ENCODE data around the gene ELOF1.
A peak's percentile ranks its signal among the peaks of the same experiment; 100 is the strongest.

DNA sequence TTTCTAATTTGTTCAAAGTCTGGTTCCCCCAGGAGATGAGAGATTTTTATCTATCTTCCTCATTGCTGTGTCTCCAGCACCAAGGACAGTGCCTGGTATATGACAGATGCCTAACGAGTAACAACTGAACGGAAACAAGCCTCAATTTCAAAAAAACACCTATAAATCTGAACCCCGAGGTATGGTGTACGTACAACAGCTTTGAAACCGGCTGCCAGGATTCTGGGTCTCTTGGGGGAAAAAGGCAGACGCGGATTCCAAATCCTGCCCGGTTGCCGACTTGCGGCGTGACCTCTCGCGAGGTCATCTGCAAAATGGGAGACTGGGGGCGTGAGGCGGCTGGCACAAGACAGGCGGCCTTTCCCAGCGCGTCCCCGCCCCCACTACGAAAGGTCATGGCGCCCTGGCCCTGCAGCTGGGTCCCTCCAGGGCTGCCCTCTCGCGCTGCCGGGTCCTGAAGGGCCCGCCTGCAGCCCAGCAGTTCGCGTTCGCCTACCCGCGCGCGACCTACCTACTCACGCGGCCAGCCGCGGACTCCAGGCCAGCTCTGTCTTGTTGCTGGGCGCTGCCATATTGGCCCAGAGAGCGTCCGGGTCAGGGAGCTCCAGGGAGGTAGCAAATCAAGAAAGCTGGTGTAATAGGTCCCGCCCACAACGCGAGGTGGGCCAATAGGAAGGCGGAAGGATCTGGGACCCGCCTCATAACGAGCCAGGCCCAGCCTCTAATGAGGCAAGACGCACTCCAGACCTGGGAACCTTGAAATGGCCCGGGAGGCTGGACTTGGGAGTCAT, 30.3 kb downstream of the ELOF1 start, which contains the start of gene ECSIT:
- TF ChIP-seq POLR2AphosphoS5 (IDR thresholded peaks at IDR 0.05; ENCODE audit: borderline replicate concordance, low read depth, low read length) = peak; percentile 73
- no peak for TF ChIP-seq EZH2 (IDR thresholded peaks at IDR 0.05)
